Measurements from ENCODE around the gene UBL7.

Gene UBL7

DNA sequence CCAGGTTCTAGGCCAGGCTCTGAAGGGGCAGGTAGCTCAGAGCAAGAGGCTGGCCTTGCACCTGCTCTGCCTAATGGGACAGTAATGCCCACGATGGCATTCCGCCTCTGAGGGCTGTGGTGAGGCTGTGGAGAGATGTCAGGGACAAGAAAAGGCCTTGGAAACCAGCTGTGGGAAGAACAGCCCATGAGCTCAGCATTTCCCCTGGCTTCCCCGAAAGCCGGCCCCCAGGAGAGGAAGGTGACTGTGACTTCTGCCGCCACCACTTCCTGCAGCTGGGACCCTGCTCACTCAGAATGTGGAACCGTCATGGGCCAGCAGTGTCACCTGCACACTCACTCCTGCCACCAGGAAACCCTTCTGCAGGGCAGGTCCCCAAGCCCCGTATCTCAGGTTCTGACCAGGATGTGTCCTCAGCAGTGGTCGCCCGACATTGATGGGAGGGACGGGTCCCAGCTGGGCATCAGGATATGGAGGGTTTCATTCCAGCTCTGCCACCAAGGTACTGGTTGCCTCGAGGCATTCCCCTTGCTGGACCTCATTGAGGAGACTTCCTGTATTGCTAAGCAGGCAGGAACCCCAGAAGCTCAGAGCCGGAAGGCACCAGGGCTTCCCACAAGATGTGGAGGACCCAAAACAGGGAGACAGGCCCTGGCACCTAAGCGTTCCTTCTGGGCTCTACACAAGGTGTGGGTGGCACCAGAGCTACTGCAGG lies 57.9 kb downstream of the UBL7 start:
- Histone ChIP-seq H3K4me1 (peaks cover 4% of the 10 kb centered on the region), H3K36me3 (ENCODE audit: control insufficient read depth, insufficient read depth, low read length) (no peaks in the 10 kb centered on the region), H3K9ac (no peak overlapping the region), H3K9me3 (ENCODE audit: control insufficient read depth, low read length) (no peaks in the 10 kb centered on the region), H2AFZ (no peak overlapping the region), H3K27ac (no peak overlapping the region), H3K79me2 (no peaks in the 10 kb centered on the region), H3K4me2 (ENCODE audit: low read length) (no peak overlapping the region), H3K27me3 (ENCODE audit: control insufficient read depth, insufficient read depth, low read length) (no peaks in the 10 kb centered on the region), H3K4me3 (ENCODE audit: low read depth, low read length) (no peak overlapping the region)
- TF ChIP-seq CTCF (IDR thresholded peaks at IDR 0.05), result no peak

DNA sequence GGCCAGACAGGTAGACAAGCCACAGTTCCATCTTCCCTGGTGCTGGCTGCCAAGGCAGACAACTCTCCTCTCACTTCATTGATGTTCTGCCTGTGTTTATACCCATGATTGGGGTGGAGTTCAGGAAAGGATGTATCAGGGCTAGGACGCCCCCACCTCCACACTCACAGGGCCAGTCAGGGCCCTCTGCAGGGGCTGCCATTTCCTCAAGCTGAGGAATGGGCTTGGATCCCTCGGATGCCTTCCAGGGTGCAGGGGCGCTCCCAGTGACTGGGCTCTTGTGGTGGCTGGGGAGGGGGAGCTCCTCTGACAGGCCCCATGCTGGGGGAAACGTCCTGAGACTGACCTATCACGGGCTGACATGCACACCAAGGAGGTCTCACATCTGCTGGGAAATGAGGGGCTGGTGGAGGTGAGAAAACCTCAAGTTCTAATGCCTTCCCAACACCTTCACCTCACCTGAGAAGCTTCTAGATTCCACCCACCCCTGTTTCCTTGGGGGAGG lies 58.6 kb downstream of the UBL7 start:
- no peak overlapping the region for H3K27ac ChIP-seq
- peaks cover 3% of the 10 kb centered on the region for H3K4me1 ChIP-seq

GRCh38 chr15:74400915-74401757 lies 59.8 kb downstream of the UBL7 start:
- TF ChIP-seq CTCF (IDR thresholded peaks at IDR 0.05), result no peak
- Histone ChIP-seq H3K4me3 (ENCODE audit: low read depth, low read length) (no peak overlapping the region), H3K27ac (no peak overlapping the region), H3K9me3 (ENCODE audit: control insufficient read depth, low read length) (no peaks in the 10 kb centered on the region), H3K79me2 (no peaks in the 10 kb centered on the region), H3K4me1 (no peaks in the 10 kb centered on the region), H3K9ac (no peak overlapping the region), H3K27me3 (ENCODE audit: control insufficient read depth, insufficient read depth, low read length) (no peaks in the 10 kb centered on the region), H3K36me3 (ENCODE audit: control insufficient read depth, insufficient read depth, low read length) (no peaks in the 10 kb centered on the region), H2AFZ (no peak overlapping the region), H3K4me2 (ENCODE audit: low read length) (no peak overlapping the region)

More for the DNA sequence above, 58.6 kb downstream of the UBL7 start:
- H3K79me2 ChIP-seq, result no peaks in the 10 kb centered on the region
- H2AFZ ChIP-seq, result no peak overlapping the region
- no peak for TF ChIP-seq CTCF (IDR thresholded peaks at IDR 0.05)
- H3K27me3 ChIP-seq (ENCODE audit: control insufficient read depth, insufficient read depth, low read length), result no peaks in the 10 kb centered on the region
- no peak overlapping the region for H3K9ac ChIP-seq
- H3K4me2 ChIP-seq (ENCODE audit: low read length), result no peak overlapping the region
- no peaks in the 10 kb centered on the region for H3K9me3 ChIP-seq (ENCODE audit: control insufficient read depth, low read length)
- H3K4me3 ChIP-seq (ENCODE audit: low read depth, low read length), result no peak overlapping the region
- H3K36me3 ChIP-seq (ENCODE audit: control insufficient read depth, insufficient read depth, low read length), result no peaks in the 10 kb centered on the region

- Histone ChIP-seq H3K4me1 (no peaks in the 10 kb centered on the region), H2AFZ (no peak overlapping the region), H3K4me2 (ENCODE audit: low read length) (no peak overlapping the region), H3K9me3 (ENCODE audit: control insufficient read depth, low read length) (no peaks in the 10 kb centered on the region), H3K79me2 (no peaks in the 10 kb centered on the region), H3K9ac (no peak overlapping the region), H3K27ac (no peak overlapping the region), H3K27me3 (ENCODE audit: control insufficient read depth, insufficient read depth, low read length) (no peaks in the 10 kb centered on the region), H3K36me3 (ENCODE audit: control insufficient read depth, insufficient read depth, low read length) (no peaks in the 10 kb centered on the region), H3K4me3 (ENCODE audit: low read depth, low read length) (no peak overlapping the region)
- no peak for TF ChIP-seq CTCF (IDR thresholded peaks at IDR 0.05)
Measured at GRCh38 chr15:74400313-74400860, 60.6 kb downstream of the UBL7 start.

Data from parathyroid adenoma (tissue), 2 donors.